Sigmoid colon (tissue), 4 donors: ENCODE measurements around the gene FAM229B.

Experiments used
- CTCF ChIP-seq, 4 experiments: fragments of 450-650 bp in 3 of 4; fragments of 200-600 bp in 1 of 4; IDR thresholded peaks; one replicate each; pipeline ENCODE4 v1.5.1; 2016 to 2019; ENCODE audit warnings: antibody characterized with exemption in 4 of 4, mild to moderate bottlenecking in 3 of 4, moderate library complexity in 2 of 4
- EP300 ChIP-seq, 4 donors: sonication (generic); formaldehyde crosslinking; IDR thresholded peaks; one replicate each; pipeline ENCODE4 v1.6.1; 2017; ENCODE audit warnings: antibody characterized with exemption in 4 of 4
- POLR2A ChIP-seq, 2 donors: fragments of 450-650 bp; IDR thresholded peaks; one replicate each; pipeline ENCODE4 v1.6.1; 2016; ENCODE audit warnings: antibody characterized with exemption in 2 of 2, mild to moderate bottlenecking in 2 of 2, moderate library complexity in 2 of 2

GRCh38 chr6:112149236-112149635 is 61.8 kb downstream of the FAM229B start:
- TF ChIP-seq POLR2A (IDR thresholded peaks at IDR 0.05): no peak
- TF ChIP-seq CTCF (IDR thresholded peaks at IDR 0.05): no peak
- TF ChIP-seq EP300 (IDR thresholded peaks at IDR 0.05): no peak
